NCI-H1417 (cell line): ENCODE data around the gene FAXC.
A peak's percentile ranks its signal among the peaks of the same experiment; 100 is the strongest.
"Not testable (repeated sequence)": the region's sequence is repeated elsewhere in the genome, so short reads cannot be mapped to it uniquely, and the experiment has no call there.

Experiments used
- DNase-seq, 3 experiments: peaks; one replicate each; lab custom pipeline; 2025; lab: John Stamatoyannopoulos, UW

FAXC gene

GRCh38 chr6:99285881-99286280 is 63.6 kb downstream of the FAXC start:
- no peak for DNase-seq

- DNase-seq, result peak in 2 of 3 experiments; percentile 5 to 15
Observed at GRCh38 chr6:99282479-99283062, 66.9 kb downstream of the FAXC start.

- no peak for DNase-seq
Observed at GRCh38 chr6:99276747-99277146, 72.7 kb downstream of the FAXC start.

- no peak for DNase-seq
Observed at GRCh38 chr6:99270826-99271225, 78.6 kb downstream of the FAXC start.

GRCh38 chr6:99270030-99270429 is 79.4 kb downstream of the FAXC start:
- DNase-seq, result no peak

GRCh38 chr6:99269207-99269606 is 80.3 kb downstream of the FAXC start:
- DNase-seq, result no peak

- not testable (repeated sequence) for DNase-seq
Observed at GRCh38 chr6:99266996-99267395, 82.5 kb downstream of the FAXC start.

GRCh38 chr6:99265447-99265846 is 84.0 kb downstream of the FAXC start:
- DNase-seq, result not testable (repeated sequence)

- no peak for DNase-seq
Observed at GRCh38 chr6:99254616-99255550, 94.6 kb downstream of the FAXC start.

GRCh38 chr6:99253271-99253670 is 96.2 kb downstream of the FAXC start:
- no peak for DNase-seq

- no peak for DNase-seq
Observed at GRCh38 chr6:99252421-99252820, 97.1 kb downstream of the FAXC start.

- no peak for DNase-seq
Observed at GRCh38 chr6:99250476-99250875, 99.0 kb downstream of the FAXC start.

- no peak for DNase-seq
Observed at GRCh38 chr6:99246602-99247001, 102.9 kb downstream of the FAXC start.

- DNase-seq, result peak; percentile 26 to 54 (median 30)
Observed at GRCh38 chr6:99241905-99242534, 107.5 kb downstream of the FAXC start.

GRCh38 chr6:99236010-99236409 is 113.5 kb downstream of the FAXC start:
- DNase-seq, result no peak

GRCh38 chr6:99233219-99233618 is 116.3 kb downstream of the FAXC start:
- no peak for DNase-seq

- no peak for DNase-seq
Observed at GRCh38 chr6:99232056-99232455, 117.4 kb downstream of the FAXC start.

- no peak for DNase-seq
Observed at GRCh38 chr6:99225172-99225571, 124.3 kb downstream of the FAXC start.
